ENCODE results near the gene CDC45. TPM values are rescaled to one million over a fixed set of nuclear protein-coding genes. Genes with fewer than 3 reads are reported as not detected.
A peak's percentile ranks its signal among the peaks of the same experiment; 100 is the strongest.

The CDC45 gene
- total and polyA plus RNA-seq, 4 experiments from 2014 or later: 0.53 to 0.64 (median 0.57) TPM; not detected in 1

- intact Hi-C loops (cut with micrococcal nuclease): loop anchor here (1.0 to 2.0 kb wide), 2 partner anchors 119 to 152 kb away; no protein-coding TSS in a partner anchor
- CTCF ChIA-PET (ENCODE audit: partially characterized antibody): interaction anchor here (0.9 to 3.6 kb wide), 8 partner anchors 13 to 370 kb away, joined by 3 to 19 read pairs (median 4); partner anchors contain the start of genes ESS2 and HIRA
- Histone ChIP-seq H3K27ac (ENCODE audit: low read depth, low read length) (peak overlapping the region; percentile 96), H3K9me3 (ENCODE audit: control insufficient read depth in 1 of 2, low read length in 2 of 2) (no peaks in the 10 kb centered on the region), H3K27me3 (ENCODE audit: insufficient read depth, low read length) (no peaks in the 10 kb centered on the region), H3K4me1 (ENCODE audit: insufficient read depth, low read length) (peaks cover 18% of the 10 kb centered on the region), H3K36me3 (ENCODE audit: insufficient read depth, low read length) (peaks cover 8% of the 10 kb centered on the region), H3K4me3 (ENCODE audit: low read length in 2 of 2) (peak overlapping the region; percentile 62 to 83)
- H3K9me3 Mint-ChIP-seq: no peaks in the 10 kb centered on the region
- peak overlapping the region; percentile 65 to 98 (median 92) for H3K4me3 Mint-ChIP-seq
- POLR2A ChIA-PET (ENCODE audit: partially characterized antibody): interaction anchor here (0.8 to 3.9 kb wide), 12 partner anchors 12 to 370 kb away, joined by 3 to 47 read pairs (median 4); partner anchors contain the start of genes C22orf39, DGCR2, ESS2 and HIRA
- H3K4me1 Mint-ChIP-seq: peaks cover 21 to 46% (median 35%) of the 10 kb centered on the region in 4 donors
- H3K27ac Mint-ChIP-seq: peak overlapping the region; percentile 73 to 99 (median 88)
- peak in 4 of 5 donors; percentile 26 to 34 (median 30) for DNase-seq
- no peaks in the 10 kb centered on the region for H3K27me3 Mint-ChIP-seq
- H3K36me3 Mint-ChIP-seq: peaks cover 13 to 30% of the 10 kb centered on the region in 2 donors
Measured at GRCh38 chr22:19478045-19478900, 1.4 kb upstream of the CDC45 start.

DNA sequence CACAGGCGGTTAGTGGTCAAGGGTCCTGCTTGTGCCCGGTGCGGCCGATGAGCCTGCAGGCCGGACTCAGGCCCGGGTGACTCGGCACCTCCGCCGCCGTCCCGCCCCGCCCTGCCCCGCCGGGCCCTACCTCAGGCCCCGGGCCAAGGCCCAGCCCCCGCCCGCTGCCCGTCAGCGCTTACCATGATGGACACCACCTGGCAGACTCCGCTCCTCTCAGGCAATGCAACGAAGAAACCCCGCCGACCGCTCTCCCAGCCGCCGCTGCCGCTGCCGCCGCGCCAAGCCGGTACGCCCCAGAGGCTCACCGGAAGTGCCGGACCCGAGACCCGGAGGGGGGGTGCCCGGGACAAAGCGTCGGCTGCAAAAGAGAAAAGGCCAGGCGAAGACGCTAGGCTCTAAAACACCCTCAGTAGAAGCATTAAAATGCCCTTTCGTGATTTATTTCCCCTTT lies 792 bp upstream of the CDC45 start, which contains the start of gene UFD1:
TSS of gene UFD1 (minus strand) at position 293 of the 454 bp plus-strand sequence. CDS start at position 185, 108 bp downstream.
- Histone ChIP-seq H3K4me1 (ENCODE audit: insufficient read depth, low read length) (peaks cover 18% of the 10 kb centered on the region), H3K36me3 (ENCODE audit: insufficient read depth, low read length) (peaks cover 1% of the 10 kb centered on the region), H3K27me3 (ENCODE audit: insufficient read depth, low read length) (no peaks in the 10 kb centered on the region), H3K27ac (ENCODE audit: low read depth, low read length) (peak within 1 kb of the TSS; percentile 96), H3K4me3 (ENCODE audit: low read length in 2 of 2) (peak within 1 kb of the TSS; percentile 62 to 83), H3K9me3 (ENCODE audit: control insufficient read depth in 1 of 2, low read length in 2 of 2) (no peaks in the 10 kb centered on the region)
- Mint-ChIP-seq H3K4me1 (peaks cover 21 to 46% (median 34%) of the 10 kb centered on the region in 4 donors), H3K27me3 (no peaks in the 10 kb centered on the region), H3K36me3 (peaks cover 6 to 23% of the 10 kb centered on the region in 2 donors), H3K4me3 (peak within 1 kb of the TSS; percentile 91 to 98 (median 94)), H3K27ac (peak within 1 kb of the TSS; percentile 97 to 100 (median 100)), H3K9me3 (no peaks in the 10 kb centered on the region)
- peak; percentile 84 to 87 (median 86) for DNase-seq
- CTCF ChIA-PET (ENCODE audit: partially characterized antibody): interaction anchor here (0.9 to 3.6 kb wide), 7 partner anchors 15 to 334 kb away, joined by 3 to 19 read pairs (median 3); partner anchors contain the start of genes ESS2 and HIRA
- POLR2A ChIA-PET (ENCODE audit: partially characterized antibody): interaction anchor here (0.9 to 3.9 kb wide), 15 partner anchors 12 to 370 kb away, joined by 3 to 47 read pairs (median 4); partner anchors contain the start of genes C22orf39, DGCR2, ESS2 and HIRA
- intact Hi-C loops (cut with micrococcal nuclease): loop anchor here (1.0 to 2.0 kb wide), 7 partner anchors 32 to 357 kb away; partner anchors contain the start of genes C22orf39, DGCR2, ESS2 and MRPL40

DNA sequence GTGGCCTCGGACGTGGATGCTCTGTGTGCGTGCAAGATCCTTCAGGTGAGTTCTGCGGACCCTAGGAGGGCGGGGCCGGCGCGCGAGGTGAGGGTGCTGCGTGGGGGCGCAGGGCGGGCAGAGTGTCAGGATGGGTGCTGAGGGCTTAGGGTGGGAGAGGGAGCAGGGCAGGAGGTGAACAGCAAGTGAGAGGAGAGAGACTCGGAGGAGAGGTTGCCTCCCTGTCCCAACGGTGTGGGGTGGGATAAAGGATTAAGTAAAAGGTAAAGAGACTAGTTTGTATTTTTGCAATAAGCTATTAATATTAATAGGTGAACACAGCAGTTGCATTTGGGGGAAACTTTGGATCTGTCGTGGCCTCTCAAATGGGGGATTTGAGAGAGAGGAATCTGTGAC lies 451 bp downstream of the CDC45 start:
- Mint-ChIP-seq H3K4me1 (peaks cover 21 to 46% (median 32%) of the 10 kb centered on the region in 4 donors), H3K9me3 (no peaks in the 10 kb centered on the region), H3K27ac (peak overlapping the region; percentile 19 to 100 (median 77)), H3K27me3 (no peaks in the 10 kb centered on the region), H3K4me3 (peak overlapping the region; percentile 91 to 98 (median 94)), H3K36me3 (peaks cover 5 to 20% of the 10 kb centered on the region in 2 donors)
- Histone ChIP-seq H3K36me3 (ENCODE audit: insufficient read depth, low read length) (no peaks in the 10 kb centered on the region), H3K4me3 (ENCODE audit: low read length in 2 of 2) (peak overlapping the region; percentile 21 to 62), H3K4me1 (ENCODE audit: insufficient read depth, low read length) (peaks cover 18% of the 10 kb centered on the region), H3K27ac (ENCODE audit: low read depth, low read length) (peak overlapping the region; percentile 96), H3K27me3 (ENCODE audit: insufficient read depth, low read length) (no peaks in the 10 kb centered on the region), H3K9me3 (ENCODE audit: control insufficient read depth in 1 of 2, low read length in 2 of 2) (no peaks in the 10 kb centered on the region)
- intact Hi-C loops (cut with micrococcal nuclease): no loop called here
- DNase-seq: peak in 2 of 5 donors; percentile 2 to 3
- ChIA-PET POLR2A (ENCODE audit: partially characterized antibody) (interaction anchor here (0.7 to 3.9 kb wide), 12 partner anchors 14 to 370 kb away, joined by 3 to 47 read pairs (median 4); partner anchors contain the start of genes C22orf39, DGCR2, ESS2 and HIRA), CTCF (ENCODE audit: partially characterized antibody) (interaction anchor here (0.7 to 3.6 kb wide), 5 partner anchors 14 to 339 kb away, joined by 3 to 19 read pairs (median 4); partner anchors contain the start of gene ESS2)

- H3K4me3 Mint-ChIP-seq: peak overlapping the region in 6 of 8 donors; percentile 51 to 98 (median 92)
- ChIA-PET CTCF (ENCODE audit: partially characterized antibody) (no interaction called here), POLR2A (ENCODE audit: partially characterized antibody) (no interaction called here)
- peaks cover 3 to 18% of the 10 kb centered on the region in 2 donors for H3K36me3 Mint-ChIP-seq
- Histone ChIP-seq H3K4me1 (ENCODE audit: insufficient read depth, low read length) (peaks cover 18% of the 10 kb centered on the region), H3K4me3 (ENCODE audit: low read length in 2 of 2) (peak overlapping the region in 1 of 2 donors; percentile 21), H3K27me3 (ENCODE audit: insufficient read depth, low read length) (no peaks in the 10 kb centered on the region), H3K36me3 (ENCODE audit: insufficient read depth, low read length) (no peaks in the 10 kb centered on the region), H3K27ac (ENCODE audit: low read depth, low read length) (no peak overlapping the region), H3K9me3 (ENCODE audit: control insufficient read depth in 1 of 2, low read length in 2 of 2) (no peaks in the 10 kb centered on the region)
- H3K27ac Mint-ChIP-seq: no peak overlapping the region
- H3K9me3 Mint-ChIP-seq: no peaks in the 10 kb centered on the region
- no peaks in the 10 kb centered on the region for H3K27me3 Mint-ChIP-seq
- intact Hi-C loops (cut with micrococcal nuclease): no loop called here
- H3K4me1 Mint-ChIP-seq: peaks cover 19 to 39% (median 28%) of the 10 kb centered on the region in 4 donors
- DNase-seq: no peak
Measured at GRCh38 chr22:19480789-19481188, 1.1 kb downstream of the CDC45 start.

- Histone ChIP-seq H3K4me1 (ENCODE audit: insufficient read depth, low read length) (peaks cover 15% of the 10 kb centered on the region), H3K9me3 (ENCODE audit: control insufficient read depth in 1 of 2, low read length in 2 of 2) (no peaks in the 10 kb centered on the region), H3K27ac (ENCODE audit: low read depth, low read length) (no peak overlapping the region), H3K4me3 (ENCODE audit: low read length in 2 of 2) (no peak overlapping the region), H3K36me3 (ENCODE audit: insufficient read depth, low read length) (no peaks in the 10 kb centered on the region), H3K27me3 (ENCODE audit: insufficient read depth, low read length) (no peaks in the 10 kb centered on the region)
- ChIA-PET CTCF (ENCODE audit: partially characterized antibody) (no interaction called here), POLR2A (ENCODE audit: partially characterized antibody) (no interaction called here)
- intact Hi-C loops (cut with micrococcal nuclease): no loop called here
- no peak overlapping the region for H3K27ac Mint-ChIP-seq
- H3K27me3 Mint-ChIP-seq: no peaks in the 10 kb centered on the region
- H3K9me3 Mint-ChIP-seq: no peaks in the 10 kb centered on the region
- H3K36me3 Mint-ChIP-seq: peaks cover 0 to 16% of the 10 kb centered on the region in 2 donors
- DNase-seq: no peak
- H3K4me1 Mint-ChIP-seq: peaks cover 13 to 29% (median 20%) of the 10 kb centered on the region in 4 donors
- no peak overlapping the region for H3K4me3 Mint-ChIP-seq
Measured at GRCh38 chr22:19482297-19482696, 2.6 kb downstream of the CDC45 start.

- Mint-ChIP-seq H3K36me3 (peaks cover 0 to 7% of the 10 kb centered on the region in 2 donors), H3K27ac (peak overlapping the region in 1 of 7 donors; percentile 32), H3K4me1 (peaks cover 5 to 17% (median 9%) of the 10 kb centered on the region in 4 donors), H3K27me3 (no peaks in the 10 kb centered on the region), H3K4me3 (no peak overlapping the region), H3K9me3 (no peaks in the 10 kb centered on the region)
- intact Hi-C loops (cut with micrococcal nuclease): no loop called here
- Histone ChIP-seq H3K27ac (ENCODE audit: low read depth, low read length) (no peak overlapping the region), H3K9me3 (ENCODE audit: control insufficient read depth in 1 of 2, low read length in 2 of 2) (no peaks in the 10 kb centered on the region), H3K4me1 (ENCODE audit: insufficient read depth, low read length) (peaks cover 5% of the 10 kb centered on the region), H3K36me3 (ENCODE audit: insufficient read depth, low read length) (no peaks in the 10 kb centered on the region), H3K27me3 (ENCODE audit: insufficient read depth, low read length) (no peaks in the 10 kb centered on the region), H3K4me3 (ENCODE audit: low read length in 2 of 2) (no peak overlapping the region)
- no peak for DNase-seq
- CTCF ChIA-PET (ENCODE audit: partially characterized antibody): no interaction called here
- POLR2A ChIA-PET (ENCODE audit: partially characterized antibody): no interaction called here
Measured at GRCh38 chr22:19483481-19484244, 3.9 kb downstream of the CDC45 start.
